ENCODE data around the gene RXRG. TPM values are rescaled to one million over a fixed set of nuclear protein-coding genes. Genes with fewer than 3 reads are reported as not detected.
"Not testable (repeated sequence)": the region's sequence is repeated elsewhere in the genome, so short reads cannot be mapped to it uniquely, and the experiment has no call there.

Gene RXRG
- not detected in 2 replicates for total RNA-seq (2014; rRNA removed; shearing (Covaris generic))

DNA sequence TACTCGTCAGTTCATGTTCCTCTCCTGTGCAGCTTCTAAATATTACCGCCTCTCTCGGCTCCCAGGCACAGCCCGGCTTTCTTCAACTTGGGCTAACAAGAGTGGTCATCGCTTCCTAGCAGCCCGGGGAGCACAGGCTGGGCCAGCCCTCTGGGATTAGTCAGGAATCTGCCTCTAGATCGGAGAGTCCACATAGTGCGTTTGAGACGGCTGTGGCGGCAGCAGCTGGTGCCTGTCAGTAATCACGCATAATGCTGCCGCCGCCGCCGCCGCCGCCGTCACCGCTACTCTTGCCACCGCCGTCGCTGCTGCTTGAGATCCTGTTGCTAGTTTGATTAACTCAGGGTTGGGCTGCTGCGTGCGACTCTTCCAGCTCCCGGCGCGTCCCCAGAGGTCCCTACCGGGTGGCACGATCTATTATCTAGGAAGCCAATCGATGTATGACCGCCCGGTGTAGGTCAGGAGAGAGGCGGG is at the start of gene RXRG:
Gene RXRG (minus strand): TSS at position 230 of the 474 bp plus-strand sequence. CDS start 233 bp downstream, outside the sequence.
- no peak for DNase-seq (ENCODE audit: low spot score)

DNA sequence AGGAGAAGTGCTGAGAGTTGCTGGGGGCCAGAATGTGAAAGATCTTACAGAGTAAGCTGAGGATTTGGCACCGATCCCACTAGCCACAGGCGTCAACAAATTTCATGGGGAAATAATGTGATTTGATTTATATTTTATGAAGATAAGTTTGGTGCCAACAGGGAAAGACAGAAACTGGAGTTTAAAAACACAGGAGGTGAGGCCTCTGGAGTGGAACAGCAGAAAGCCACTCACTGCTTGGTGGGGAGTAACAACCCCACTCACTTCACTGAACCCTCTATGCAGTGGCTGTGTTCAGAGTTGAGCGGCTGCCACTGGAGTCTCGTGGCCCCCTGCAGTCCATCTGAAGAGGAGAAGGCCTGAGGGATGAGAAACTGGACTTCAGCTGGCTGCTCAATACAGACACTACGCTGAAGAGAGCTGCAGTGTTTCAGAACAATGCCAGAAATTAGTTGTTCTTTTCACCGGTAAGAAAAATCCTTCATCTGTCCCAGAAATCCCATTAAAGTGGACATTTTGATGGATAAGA is 48.0 kb upstream of the RXRG start:
- no peak for DNase-seq (ENCODE audit: low spot score)

DNA sequence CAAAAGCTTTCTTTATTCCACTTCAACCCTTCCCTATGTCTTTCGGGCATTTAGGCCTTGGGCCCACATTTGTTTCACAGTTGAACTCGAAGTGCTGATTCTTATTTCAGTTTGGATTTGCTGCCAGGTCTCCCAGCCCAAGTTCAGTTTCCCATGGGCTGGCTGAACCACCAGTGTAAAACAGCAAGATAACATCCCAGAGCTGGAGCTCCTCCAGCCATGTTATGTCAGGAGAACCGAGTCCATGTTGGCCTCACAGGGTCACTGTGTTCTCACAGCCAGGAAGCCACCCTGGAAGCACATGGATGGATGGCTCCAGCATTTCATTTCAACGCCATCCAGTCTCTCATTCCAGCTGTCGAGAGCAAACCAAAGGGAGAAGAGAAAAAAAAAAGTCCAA is 45.2 kb upstream of the RXRG start:
- DNase-seq (ENCODE audit: low spot score) = no peak

DNA sequence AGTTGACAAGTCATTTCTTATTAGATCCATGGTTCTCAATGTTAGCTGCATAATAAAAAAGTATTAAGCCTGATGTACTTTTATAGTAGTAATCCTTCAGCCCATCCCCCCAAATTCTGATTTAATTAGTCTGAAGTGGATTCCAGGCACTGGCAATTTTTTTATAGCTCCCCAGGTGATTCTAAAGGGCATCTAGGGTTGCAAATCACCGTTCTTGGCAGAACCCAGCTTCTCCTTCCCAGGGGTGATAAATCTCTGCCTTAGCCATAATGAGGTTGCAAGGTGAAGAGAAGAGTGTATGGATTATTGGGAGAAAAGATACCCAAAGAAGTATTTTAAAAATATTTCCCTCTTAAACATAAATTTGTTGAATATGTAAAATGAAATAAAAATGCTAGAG is 43.0 kb upstream of the RXRG start:
- DNase-seq (ENCODE audit: low spot score) = no peak

- no peak for DNase-seq (ENCODE audit: low spot score)
These were observed 41.7 kb upstream of the RXRG start for GRCh38 chr1:165486663-165487062.

DNA sequence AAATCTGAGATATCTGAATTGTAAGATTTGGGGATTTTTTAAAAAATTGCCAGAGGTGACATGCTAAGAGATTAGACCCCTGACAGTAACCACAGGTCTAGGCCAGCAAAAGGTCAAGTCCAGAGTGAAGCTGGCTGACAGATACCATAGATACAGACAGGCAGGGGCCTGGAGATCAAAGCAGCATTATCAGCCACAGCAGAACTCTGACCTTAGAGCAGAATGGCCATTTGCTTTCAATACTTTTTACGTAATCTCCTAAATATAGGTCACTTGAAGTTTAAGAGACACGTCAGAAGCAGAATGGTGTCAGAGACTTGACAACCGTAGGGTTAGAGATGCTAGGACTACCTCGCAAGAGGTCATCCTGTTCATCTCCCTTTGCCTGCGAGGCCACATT is 40.8 kb upstream of the RXRG start:
- no peak for DNase-seq (ENCODE audit: low spot score)

DNA sequence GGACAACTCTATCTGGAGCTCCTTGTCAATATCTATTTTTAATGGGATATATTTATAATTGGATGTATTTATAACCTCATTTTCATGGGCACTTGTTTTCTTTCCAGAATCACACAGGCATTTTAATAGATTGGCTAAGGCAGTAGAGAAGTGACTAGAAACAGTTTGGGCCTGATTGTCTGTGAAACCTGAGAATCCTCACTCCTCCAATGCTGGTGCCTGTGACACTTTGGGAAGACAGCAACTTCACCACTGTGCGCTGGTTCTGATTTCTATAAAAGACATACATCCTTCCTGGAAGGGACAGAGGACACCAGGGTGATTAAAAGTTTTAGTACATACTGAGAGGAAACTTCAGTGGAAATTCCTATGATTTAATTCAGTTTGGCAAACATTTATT is 39.6 kb upstream of the RXRG start:
- DNase-seq (ENCODE audit: low spot score) = no peak

GRCh38 chr1:165483412-165483811 is 38.5 kb upstream of the RXRG start:
- no peak for DNase-seq (ENCODE audit: low spot score)

DNA sequence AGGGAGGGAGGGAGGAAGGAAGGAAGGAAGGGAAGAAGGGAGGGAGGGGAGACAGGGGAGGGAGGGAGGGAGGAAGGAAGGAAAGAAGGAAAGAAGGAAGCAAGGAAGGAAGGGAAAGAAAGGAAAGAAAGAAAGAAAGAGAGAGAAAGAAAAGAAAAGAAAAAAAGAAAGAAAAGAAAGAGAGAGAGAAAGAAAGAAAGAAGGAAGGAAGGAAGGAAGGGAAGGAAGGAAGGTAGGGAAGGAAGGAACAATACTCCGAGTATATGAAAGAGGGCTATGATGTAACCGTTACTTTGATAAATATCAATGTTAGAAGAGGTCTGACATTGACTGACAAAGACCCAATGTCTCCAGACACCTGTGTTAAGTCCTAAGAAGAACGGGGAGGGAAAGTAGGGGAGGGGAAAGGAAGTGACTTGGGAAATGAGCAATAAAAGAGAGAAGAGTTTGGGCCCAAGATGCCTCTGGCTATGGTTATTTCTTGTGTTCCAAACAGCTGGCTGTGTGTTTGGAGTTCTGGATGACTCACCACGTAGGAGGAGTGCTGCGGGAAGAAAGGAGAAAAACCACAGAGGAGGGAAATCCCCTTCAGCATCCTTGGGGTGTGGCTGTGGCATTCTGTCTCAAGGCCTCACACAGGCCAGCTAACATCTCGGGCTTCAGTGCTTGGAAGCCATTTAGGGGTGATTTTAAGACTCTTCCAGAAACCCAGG is 37.0 kb upstream of the RXRG start:
- DNase-seq (ENCODE audit: low spot score) = peak; percentile 96

GRCh38 chr1:165476776-165477175 is 31.9 kb upstream of the RXRG start:
- no peak for DNase-seq (ENCODE audit: low spot score)

DNA sequence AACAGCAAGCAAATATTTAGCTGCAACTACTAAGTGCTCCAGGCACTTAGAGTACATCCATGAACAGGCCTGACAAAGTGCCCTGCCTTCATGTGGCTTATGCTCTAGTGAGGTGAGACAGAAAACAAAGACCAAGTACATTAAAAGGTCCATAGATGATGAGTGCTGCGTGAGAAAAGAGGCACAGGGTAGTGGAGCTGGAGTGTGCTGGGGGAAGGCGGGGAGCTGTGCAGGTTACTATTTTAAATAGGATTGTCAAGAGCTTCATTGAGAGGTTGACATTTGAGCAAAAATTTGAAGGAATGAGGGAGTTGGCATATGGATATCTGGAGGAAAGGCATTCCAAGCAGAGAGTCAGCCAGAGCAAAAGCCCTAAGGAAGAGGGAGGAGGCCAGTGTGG is 29.3 kb upstream of the RXRG start:
- no peak for DNase-seq (ENCODE audit: low spot score)

- DNase-seq (ENCODE audit: low spot score) = no peak
These were observed 28.2 kb upstream of the RXRG start for GRCh38 chr1:165473081-165473480.

DNA sequence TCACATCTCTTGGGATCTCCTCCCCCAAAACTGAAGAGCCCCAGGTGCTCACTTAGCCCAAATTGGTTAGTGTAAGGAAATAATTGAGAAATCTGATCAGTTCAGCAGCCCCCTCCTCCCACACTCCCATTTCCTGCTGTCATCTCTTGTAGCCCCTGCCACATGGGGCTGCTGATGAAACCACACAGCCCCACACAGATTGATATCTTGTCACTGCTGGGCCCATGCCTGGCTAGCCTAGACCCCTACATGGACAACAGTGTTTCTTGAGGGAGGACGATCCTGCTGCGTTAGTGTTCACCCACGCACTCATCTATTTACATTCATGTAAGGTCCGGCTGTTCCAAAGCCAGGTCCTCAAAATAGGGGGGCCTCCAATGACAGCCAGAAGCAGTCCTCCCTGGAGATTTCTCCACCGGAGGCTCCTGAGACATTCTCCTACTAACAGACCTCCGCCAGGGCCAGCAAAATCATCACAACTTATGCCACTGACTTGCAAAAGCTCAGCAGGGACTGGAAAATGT is 23.9 kb upstream of the RXRG start:
- DNase-seq (ENCODE audit: low spot score) = no peak

GRCh38 chr1:165468253-165468652 is 23.3 kb upstream of the RXRG start:
- DNase-seq (ENCODE audit: low spot score) = no peak

GRCh38 chr1:165467706-165468105 is 22.8 kb upstream of the RXRG start:
- no peak for DNase-seq (ENCODE audit: low spot score)

DNA sequence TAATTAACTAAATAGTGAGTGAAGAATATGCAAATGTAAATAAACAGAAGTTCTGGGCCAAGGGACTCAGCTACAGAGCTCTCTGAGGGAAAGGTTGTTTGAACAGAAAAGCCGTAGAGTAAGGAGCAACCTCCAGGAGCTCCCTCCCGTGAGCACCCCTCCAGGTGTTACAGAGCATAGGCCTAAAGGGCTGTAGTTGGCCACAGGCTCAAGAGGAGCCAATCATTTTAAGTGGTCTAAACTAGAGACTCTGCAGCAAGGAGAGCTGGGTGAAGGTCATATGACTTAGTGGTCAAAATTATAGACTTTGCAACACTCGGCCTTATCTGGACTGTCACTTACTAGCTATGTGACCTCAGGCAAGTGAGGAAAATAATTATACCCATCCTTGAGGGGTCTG is 19.1 kb upstream of the RXRG start:
- DNase-seq (ENCODE audit: low spot score) = no peak

DNA sequence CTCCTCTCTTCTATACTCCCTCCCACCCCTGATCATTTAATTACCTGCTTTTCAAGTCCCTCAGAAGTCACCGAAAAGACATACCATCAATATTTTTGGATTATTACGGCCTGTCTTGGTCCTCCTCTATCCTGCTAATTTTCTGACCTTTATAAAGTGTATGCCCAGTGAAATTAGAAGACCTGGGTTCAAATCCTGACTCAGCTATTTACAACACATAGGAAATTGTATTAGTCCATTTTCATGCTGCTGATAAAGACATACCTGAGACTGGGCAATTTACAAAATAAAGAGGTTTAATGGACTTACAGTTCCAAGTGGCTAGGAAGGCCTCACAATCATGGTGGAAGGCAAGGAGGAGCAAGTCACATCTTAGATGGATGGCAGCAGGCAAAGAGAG is 14.8 kb upstream of the RXRG start:
- not testable (repeated sequence) for DNase-seq (ENCODE audit: low spot score)

GRCh38 chr1:165456861-165457260 is 11.9 kb upstream of the RXRG start:
- DNase-seq (ENCODE audit: low spot score) = no peak

- DNase-seq (ENCODE audit: low spot score) = no peak
These were observed 11.2 kb upstream of the RXRG start for GRCh38 chr1:165456114-165456513.

- DNase-seq (ENCODE audit: low spot score) = no peak
These were observed 10.2 kb upstream of the RXRG start for GRCh38 chr1:165455111-165455510.

DNA sequence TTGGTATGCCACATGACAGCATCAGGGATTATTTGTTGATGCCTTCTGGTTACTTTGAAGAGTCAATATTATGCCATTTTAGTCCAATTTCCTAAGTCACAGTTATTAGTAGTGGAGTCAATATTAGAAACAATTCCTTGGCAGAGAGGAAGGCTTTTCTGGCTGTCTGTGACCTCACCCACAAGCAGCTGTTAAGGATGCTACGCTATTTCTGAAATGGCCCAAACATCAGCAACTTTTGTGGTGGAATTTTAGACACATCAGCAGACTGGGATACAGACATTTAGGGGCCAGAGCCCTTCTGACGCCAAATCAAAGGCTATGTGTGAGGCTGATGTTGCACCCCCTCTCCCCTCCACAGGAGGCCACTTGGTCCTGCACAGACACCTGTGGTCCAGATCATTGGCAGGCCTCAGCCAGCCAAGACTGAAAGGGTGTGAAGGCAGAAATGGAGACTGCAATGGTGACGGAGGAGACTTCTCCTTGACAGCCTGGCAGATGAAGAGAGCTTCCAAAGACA is 9.2 kb upstream of the RXRG start:
- no peak for DNase-seq (ENCODE audit: low spot score)

DNA sequence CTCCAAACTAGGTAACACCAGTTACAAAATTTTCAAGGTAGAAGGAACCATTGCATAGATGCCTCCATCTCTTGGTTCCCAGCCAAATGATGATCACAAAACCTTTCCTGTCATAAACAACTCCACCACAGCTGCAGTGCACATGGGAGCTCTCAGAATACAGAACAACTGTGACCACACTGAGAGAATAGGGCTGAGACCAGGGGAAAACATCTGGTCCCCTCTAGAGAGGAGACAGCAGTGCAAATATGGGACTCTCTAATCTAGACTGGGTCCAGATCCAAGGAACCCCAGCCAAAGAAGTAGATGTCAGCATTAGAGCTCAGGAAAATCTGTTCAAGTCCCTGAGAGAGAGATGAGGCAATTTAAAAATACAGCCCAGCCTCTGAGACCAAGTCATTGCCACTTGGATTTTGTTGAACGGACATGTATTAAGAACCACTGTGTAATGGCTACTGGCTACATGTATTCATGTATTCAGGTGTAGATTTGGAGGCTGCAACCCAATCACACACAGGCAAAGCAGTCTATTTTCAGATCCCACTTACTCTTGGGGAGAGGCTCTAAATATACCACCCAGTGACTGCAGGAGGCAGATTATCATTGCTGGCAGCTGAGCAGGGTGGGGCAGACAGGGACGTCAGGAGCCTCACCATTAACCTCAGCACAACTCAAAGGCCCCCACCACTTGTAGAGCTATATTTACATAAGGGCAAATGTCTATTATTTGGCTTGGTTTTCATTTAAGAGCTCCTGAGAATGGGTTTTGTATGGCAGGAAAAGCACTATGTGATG is 7.6 kb upstream of the RXRG start:
- DNase-seq (ENCODE audit: low spot score) = no peak

Measured in A172 (cell line).